NK-92 (cell line): ENCODE results near the gene NUDT14.

Source experiments
- DNase-seq: peaks from one replicate; lab custom pipeline; 2025; ENCODE audit not compliant: unreplicated experiment; lab: John Stamatoyannopoulos, UW

NUDT14 gene

DNA sequence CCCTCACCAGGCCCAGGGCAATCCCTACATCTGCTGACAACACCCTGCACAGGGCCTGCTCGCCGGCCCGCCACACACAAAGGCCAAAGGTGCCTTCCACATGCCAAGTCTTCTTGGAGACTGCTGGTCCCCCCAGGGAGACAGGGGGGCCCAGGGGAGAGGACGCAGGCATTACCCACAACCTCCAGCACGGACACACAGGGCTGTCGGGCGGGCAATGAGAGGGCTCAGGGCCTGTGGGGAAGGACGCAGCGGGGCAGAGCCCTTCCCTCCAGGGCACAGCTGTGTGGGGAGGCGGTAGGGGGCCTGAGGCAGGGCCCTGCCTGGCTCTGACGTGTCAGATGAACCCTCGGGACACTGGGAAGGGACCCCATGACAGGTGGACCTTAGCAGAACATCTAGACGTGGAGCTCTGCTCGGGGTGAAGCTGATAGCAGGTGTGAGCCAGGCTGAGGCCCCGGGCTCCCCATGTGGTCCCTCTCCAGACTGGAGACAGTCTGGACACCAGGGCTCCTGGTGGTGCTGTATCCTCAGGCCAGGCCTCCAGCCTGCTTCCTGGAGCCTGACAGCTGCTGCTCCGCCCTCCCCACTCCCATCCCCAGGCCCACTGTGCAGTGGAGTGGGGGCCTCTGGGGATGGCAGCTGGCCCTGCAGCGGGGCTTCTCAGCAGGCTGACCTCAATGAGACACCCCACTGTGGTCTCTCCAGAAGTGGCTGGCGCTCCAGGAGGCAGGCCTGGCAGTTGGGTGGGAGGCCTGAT is 31.6 kb upstream of the NUDT14 start:
- DNase-seq, result no peak

DNA sequence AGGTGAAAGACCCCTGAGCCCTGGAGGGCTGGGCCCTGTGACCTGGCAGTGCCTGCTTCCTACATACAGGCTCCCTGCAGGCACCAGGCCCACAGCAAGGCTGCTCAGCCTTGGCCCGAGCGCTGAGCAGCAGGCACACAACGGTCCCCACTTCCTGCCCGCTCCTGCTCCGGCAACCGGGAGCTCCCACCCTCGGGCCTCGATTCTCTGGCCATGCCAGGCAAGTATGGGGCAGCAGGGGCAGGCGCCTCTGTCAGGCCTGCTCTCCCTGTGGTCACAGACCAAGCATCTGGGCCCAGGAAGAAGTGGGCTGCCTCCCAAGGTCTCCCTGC is 30.6 kb upstream of the NUDT14 start:
- no peak for DNase-seq

DNA sequence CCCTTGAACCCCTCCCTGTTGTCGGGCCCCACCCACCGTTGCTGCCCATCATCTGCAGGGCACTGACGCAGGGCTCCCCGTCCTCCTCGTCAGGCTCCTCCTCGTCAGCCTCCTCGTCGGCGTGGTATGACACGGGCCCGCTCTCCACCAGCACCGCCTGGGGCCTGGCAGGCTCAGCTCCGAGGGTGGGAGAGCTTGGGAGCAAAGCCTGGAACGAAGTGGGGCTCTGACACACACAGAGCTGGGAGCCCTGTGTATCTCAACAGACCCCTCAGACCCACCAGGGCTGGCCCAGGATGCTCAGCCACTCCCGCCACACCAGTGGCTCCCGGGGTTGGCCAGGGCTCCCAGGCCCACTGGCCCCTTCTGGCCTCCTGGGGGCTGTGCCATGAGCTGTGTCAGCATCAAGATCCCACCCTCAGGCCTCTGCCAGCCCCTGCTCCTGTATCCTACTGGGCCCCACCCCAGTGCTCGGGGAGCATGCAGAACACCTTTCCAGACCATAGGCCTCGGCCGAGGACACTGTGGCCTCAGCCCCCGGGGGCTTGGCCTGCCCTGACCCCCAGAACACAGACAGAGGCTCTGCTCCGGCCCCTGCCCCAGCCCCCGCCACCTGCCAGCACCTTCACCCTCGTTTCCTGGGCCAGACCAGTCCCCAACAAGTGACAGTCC is 30.1 kb upstream of the NUDT14 start:
- DNase-seq, result no peak

DNA sequence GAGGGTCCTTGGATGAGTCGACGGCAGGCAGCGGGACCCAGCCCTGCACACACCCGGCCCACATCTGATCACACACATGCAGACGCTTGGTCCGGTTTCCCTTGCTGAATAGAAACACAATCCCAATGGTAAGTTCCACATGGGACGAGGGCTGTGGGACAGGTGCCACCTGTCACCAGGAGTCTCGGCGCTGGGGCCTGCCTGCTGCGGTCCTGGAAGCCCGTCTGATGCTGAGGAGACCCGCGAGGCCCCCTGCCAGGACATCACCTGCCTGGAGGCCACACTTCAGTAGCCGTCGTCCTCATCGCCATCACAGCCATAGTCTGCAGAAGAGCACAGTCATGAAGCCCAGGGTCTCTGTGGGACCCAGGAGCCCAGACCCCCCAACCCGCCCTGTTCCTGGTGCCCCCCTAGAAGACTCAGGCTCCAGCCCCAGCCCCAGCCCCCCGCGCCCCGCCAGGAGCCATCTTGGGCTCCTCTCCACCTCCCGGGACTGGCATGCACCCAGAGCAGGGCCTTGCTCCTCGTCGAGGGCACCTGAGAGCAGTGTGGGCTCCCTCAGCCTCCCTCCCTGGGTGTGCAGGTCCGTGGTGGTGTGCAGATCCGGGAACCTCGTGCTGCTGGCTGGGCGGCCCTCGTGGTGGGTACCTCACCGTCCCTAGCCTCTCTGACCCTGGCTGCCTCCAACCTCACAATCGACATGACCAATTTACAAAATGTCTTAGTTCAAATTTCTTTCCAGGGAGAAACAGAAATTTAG is 29.3 kb upstream of the NUDT14 start:
- no peak for DNase-seq

DNA sequence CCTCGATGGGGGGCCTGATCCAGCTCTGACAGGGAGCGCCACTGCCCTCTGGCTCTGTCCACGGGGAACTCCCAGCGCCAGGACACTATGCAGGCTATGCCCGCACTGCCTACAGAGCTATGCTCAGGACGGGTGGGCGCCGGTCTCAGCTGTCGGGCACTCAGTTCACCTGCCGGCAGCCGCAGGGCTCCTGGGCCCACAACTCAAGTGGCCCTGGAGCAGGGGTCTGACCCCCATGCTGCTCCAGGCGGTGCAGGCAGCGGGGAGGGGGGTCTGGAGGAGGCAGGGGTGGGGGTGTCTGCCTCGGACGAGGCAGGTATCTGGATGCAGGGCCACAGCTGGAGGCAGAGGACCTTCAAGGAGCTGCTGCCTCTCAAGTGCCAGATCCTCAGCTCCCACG is 28.5 kb upstream of the NUDT14 start:
- no peak for DNase-seq

DNA sequence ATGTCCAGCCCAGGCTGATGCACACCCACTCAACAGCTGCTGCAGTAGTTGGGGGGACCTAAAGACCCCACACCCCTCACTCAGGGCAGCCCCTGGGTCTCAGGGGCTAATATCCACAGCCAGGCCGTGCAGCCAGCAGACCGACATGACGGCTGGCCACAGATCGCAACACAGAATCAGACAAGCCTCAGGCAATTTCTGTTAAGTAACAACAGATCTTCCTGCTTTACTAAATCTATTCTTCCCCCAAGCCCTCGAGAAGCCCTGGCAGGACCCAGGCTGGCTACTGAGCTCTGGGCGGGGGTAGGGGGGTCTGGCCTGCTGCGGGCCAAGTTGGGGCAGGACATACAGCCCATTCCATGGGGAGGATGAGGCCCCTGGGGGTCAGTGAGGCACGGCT is 28.0 kb upstream of the NUDT14 start:
- no peak for DNase-seq

DNA sequence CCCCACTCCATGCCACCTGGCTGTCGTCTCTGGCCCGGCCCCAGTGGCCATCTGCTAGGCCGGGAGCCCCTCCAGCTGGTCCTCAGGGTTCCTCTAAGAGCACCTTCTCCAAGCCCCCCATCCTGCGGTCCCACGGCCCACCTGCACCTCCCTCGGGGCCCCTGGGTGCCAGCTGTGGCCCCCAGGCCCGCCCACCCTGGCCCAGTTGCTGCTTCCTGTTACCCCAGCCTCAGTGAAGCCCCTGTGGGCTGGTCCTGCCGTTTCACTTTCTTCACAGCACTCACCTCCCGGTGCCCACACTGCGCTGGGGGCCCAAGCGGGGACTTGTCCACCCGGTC is 27.6 kb upstream of the NUDT14 start:
- DNase-seq, result no peak

DNA sequence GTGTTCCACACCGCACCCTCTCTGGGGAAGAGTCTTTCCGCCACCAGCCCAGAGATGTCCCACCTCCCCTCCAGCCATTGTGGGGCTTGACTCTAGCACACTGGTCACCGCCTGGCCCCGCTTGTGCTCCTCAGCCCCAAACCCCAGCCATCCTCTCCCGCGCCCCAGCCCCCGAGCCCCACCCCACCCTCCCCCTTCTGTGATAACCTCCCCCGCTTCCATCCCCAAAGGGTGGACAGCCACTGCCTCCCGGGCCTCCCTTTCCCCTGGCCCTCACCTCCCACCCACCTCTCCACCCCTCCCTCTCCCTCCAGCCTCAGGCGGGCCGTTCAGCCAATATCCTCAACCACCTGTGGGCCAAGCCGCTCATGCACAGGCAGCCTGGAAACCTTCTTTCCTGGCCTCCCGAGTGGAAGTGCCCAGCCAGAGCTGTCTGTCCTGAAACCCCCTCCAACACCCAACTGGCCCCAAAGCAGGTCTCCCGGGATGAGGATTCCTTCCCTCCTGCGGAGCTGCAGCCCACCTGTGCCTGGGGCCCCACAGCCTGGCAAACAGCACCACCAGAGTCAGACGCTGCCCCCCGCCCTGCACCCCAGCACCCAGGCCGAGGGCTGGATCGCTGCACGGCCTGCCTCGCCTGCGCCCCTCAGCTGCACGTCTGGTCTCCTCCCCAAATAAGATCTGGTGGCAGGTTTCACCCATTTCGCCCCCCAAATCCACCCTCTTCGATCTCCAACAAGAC is 27.1 kb upstream of the NUDT14 start:
- no peak for DNase-seq

DNA sequence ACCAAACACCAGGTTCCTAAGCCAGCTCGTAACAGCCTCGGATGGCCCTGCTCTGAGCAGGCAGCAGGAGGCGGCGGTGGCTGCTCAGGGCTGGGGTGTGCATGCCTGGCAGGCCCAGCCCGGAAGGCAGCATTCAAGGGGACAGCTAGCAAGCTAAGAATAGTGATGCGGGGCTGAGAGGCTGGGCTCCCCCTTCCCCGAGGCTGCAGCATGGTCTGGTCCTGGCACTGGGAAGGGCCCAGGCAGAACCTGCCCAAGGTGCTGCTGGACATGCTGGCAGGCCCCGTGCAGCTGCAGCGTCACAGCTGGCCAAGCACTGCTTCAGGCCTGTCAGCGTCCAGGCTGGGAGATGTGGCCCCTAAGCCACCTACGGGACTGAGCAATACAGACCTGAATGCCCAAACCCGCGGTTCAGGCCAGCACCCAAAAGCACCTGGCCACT is 26.4 kb upstream of the NUDT14 start:
- DNase-seq, result no peak

DNA sequence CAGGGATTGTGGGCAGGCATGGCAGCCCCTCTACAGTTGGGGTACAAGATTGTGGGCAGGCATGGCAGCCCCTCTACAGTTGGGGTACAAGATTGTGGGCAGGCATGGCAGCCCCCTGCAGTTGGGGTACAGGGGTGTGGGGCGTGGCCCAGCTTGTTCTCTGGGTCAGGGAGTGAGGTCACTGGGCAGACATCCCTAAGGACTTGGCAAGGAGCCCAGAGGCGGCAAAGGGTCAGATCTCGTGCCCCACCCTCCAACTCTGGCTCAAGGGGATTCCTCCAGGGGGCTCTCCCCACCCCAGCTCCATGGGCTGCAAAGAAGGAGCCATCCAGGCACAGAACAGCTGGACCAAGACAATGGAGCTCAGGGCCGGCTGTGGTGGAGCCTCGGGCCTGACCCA is 25.8 kb upstream of the NUDT14 start:
- no peak for DNase-seq

DNA sequence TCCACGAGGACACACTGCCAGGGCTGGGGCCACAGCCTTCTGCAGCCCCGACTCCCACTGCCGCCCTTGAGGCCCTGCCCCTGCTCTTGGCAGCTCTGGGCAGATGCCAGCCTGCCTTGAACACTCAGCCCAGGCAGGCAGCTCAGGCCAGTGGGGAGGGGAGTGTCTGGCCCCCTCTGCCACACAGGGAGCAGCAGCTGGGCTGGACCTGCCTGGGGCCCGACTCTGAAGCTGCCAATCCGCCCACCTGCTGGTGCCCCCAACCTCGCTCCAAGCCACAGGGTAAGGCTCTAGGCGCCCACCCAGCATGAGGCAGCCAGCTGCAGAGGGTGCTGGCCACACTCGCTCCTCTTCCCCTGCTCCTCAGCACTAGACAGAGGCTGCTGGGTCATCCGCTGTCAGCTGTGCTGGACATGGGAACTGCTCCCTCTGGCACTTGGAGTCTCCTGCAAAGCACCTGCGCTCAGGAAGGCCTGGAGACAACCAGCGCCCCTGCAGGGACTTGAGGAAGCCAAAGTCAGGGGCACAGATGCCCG is 24.6 kb upstream of the NUDT14 start:
- DNase-seq, result no peak

DNA sequence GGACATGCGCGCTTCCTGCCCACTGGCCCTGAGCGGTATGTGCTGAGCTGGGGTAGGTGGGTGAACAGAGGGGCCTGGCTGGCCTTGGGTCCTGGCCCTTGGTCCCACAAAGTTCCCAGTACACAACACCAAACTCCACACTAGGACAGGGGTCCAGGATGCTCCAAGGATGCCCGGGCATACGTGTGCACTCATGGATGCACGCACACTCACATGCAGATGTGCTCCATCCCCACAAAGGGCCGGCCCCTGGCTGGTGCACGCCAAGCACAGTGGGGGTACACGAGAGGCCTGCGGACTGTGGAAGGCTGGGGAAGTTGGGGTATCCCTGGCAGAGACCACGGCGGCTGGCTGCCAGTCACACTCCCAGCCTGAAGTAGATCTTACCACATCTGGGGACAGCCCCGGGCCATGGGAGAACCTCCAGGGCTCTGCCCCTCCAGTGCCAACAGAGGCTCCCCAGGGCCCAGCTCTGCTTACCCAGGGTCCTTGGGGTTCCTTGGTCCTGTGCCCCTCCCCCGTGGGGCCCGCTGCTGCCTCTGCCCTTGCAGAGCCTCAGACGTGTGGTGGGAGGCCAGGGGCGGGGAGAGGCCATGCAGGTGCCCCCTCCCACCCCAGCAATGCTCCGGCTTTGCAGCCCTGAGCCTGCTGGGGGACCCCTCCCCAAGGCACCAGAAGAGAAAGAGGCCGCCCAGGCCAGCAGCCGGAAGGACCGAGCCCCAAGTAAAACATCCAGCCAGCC is 24.0 kb upstream of the NUDT14 start:
- no peak for DNase-seq

DNA sequence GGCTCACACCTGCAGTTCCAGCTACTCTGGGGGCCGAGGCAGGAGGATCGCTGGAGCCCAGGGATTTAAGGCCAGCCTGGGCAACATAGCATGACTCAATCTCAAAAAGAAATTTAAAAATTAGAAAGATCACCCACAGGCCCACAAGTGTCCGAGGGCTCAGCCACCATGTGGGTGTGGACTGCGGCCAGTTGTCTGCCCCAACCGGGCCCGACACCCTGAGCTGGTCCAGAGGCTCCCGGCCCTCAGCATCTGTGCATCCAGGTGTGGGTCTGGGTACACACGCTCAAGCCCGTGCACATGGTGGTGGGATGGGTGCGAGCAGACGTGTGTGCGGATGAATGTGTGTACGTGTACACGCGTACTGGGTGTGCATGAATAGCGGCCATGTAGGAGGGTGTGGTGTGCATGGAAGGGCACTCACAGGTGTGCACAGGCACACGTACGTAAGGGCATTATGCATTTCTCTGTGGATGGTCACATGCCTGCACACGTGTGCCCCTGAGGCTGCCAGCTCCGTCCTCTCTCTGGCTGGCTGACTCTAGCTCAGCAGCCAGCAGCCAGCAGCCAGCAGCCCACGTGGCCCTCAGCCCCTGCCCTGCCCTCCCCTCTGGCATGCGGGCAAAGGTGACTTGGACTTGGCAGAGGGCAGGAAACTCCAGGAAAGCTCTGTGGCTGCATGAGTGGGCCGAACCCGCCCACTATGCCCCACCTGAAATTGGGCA is 23.3 kb upstream of the NUDT14 start:
- DNase-seq, result no peak

DNA sequence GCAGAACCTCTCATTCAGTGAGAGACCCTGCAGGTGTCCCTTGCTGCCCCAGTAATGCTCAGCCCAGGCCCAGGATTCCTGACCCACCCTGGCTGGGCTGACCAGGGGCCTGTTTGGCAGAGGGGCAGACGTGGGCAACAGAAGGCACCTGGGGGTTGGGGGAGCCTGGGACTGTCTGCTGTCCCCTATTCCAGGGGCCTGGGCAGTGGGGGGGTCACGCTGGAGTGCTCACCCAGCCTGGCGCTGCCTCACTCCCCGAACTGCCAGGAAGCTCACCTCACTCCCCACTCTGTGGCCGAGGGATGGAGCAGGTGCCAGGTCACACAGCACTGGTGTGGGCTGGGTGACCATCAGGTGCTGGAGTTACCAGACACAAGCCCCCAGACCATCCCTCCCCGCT is 22.6 kb upstream of the NUDT14 start:
- no peak for DNase-seq

DNA sequence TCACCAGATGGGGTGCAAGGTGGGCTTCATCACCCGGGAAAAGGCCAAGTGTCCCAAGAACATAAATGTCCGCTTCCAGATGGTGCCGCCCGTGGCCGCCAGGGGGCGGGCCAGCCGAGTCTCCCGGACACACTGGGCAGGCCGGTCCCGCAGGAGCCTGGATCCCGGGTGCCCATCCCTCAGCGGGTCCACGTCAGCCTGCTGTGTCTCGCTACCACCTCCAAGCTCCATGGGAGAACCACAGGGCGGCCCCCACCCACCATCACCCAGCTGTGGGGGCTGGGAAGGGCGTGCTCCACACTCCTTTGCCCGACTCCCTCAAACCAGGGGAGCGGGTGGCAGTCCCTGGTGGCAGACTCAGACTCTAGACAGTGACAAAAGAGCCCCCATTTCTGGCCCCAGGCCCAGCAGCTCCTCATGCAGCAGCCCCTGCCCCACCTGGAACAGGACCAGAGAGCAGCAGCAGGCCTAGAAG is 22.0 kb upstream of the NUDT14 start:
- no peak for DNase-seq

DNA sequence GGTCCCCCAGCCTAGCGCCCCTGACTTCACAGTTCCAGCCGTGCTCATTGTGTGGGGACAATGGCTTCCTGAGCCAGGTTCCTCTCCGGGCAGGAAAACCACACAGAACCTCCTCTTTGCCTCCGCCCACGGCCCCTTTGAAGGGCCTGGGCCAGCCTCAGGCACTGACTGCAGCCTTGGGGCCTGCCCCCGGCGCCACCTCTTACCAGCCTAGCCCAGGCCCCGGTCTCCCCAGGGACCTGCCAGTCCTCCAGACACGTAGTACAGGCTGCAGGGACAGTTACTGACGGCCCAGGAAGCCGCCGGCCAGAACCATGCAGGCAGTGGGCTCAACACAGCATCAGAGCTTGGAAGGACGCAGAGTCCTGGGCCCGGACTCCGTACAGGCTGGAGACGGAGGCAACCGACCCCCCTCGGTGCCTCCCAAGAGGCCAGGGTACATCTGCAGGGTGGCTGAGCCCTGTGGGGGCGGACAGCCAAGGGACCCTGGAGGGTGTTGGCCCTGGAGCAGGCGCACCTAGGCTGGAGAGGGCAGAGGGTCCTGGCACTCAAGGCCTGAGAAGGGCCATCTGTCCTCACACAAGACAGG is 20.9 kb upstream of the NUDT14 start:
- no peak for DNase-seq

DNA sequence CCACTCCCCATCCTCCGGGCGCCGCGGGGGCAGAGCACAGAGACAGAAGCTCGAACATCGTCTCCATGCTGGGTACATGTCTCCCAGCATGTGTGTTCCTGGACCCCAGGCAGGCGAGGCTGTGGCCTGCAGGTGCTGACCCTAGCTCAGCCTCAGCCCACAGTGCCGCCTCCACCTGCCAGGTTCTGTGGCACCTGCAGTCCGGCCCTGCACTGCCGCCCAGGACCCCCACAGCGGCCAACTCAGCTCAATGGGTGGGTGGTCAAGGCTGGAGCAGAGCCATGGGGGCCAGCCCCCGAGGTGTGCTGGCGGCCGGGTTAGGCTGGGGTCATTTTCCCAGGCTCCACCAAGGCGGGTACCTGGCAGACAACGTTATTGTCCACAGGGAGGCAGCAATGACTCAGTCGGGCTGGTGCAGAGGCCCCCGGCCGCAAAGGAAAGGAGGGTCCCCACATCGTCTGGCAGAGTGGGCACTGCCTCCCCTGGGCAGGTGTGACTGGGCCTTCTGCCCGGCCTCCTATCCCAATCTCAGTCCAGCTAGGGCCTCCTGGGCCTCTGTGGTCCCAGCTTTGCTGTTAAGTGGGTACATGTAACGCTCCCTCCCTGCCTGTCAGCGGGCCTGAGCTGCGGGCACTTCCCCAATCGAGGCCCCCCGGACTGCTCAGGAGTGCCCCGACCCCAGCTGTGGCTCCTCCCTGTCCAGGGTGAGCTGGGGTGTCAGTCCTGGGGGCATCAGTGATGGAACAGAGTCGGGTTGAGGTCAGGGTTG is 20.2 kb upstream of the NUDT14 start:
- DNase-seq, result no peak

DNA sequence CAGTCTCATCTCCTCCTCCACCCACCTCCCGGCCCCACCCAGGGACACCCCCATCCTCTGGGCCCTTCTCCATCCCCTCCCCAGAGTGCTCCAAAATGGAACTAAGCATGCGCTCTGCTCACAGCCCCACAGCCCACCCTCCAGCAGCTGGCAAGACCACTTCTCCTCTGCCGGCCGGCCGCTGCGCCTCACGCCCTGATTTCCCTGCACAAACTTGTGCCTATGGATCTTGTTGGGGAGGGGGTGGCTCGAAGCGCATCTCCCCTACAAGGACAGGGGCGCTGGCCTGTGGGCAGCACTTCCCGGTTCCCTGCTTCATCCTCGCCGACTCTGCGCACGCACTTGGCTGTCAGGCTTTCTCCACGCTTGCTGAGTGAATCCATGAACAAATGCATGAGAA is 19.5 kb upstream of the NUDT14 start:
- DNase-seq, result no peak

DNA sequence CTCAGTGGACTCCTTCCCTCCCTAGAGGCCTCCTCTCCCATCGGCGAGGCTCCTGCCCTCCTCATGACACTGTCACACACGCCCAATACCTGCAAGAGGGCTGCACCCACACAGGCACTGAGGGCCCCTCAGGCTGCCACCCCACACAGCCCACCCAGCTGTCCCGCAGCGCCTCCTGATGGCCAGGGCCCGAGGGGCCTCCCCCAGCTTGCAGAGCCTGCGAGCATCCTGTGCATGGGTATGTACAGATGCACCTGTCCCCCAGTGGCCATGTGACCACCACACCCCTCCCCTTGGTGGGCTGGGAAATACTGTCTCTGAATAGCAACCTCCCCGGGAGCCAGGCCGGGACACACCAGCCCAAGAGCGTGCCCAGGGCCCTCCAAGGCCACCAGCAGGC is 19.0 kb upstream of the NUDT14 start:
- no peak for DNase-seq
